PC-9 (cell line): ENCODE data around the gene EML2. TPM values are rescaled to one million over a fixed set of nuclear protein-coding genes. Genes with fewer than 3 reads are reported as not detected.

Experiments
- BruUV-seq: library from RNA; stranded (reverse); fragments of 400-500 nt; replicated peaks from 2 replicates; lab custom pipeline; 2021; lab: Mats Ljungman, UMichigan
- CTCF ChIA-PET: fragments of 300-600 bp; sonication (Branson Sonifier 250); formaldehyde crosslinking; loops from one replicate; lab custom pipeline; 2022; ENCODE audit warnings: antibody characterized with exemption; lab: Charles Lee
- POLR2A ChIA-PET: fragments of 300-600 bp; sonication (Branson Sonifier 250); formaldehyde crosslinking; loops from one replicate; lab custom pipeline; 2022; ENCODE audit warnings: antibody characterized with exemption; ENCODE audit not compliant: unreplicated experiment; lab: Charles Lee
- DNase-seq, 2 experiments: peaks; one replicate each; pipeline versions ENCODE4 v3.0.0 to v3.0.0-alpha.2; 2015 to 2022; ENCODE audit warnings: mixed read lengths in 1 of 2
- H2AFZ ChIP-seq: fragments of 200-600 bp; sonication (generic); 2 replicates; pipeline ENCODE4 v1.8.1; 2017; ENCODE audit warnings: antibody characterized with exemption
- H3F3A ChIP-seq: fragments of 200-600 bp; sonication (generic); 2 replicates; pipeline ENCODE4 v1.8.1; 2017; ENCODE audit warnings: antibody characterized with exemption, mild to moderate bottlenecking, low read depth; ENCODE audit not compliant: insufficient read depth
- H3K27ac ChIP-seq: fragments of 200-600 bp; sonication (generic); 2 replicates; pipeline ENCODE4 v1.6.1; 2016; ENCODE audit warnings: mixed run types
- H3K27me3 ChIP-seq: fragments of 200-600 bp; sonication (generic); 2 replicates; pipeline ENCODE4 v1.6.1; 2016; ENCODE audit warnings: low read depth, mixed run types; ENCODE audit not compliant: insufficient read depth
- H3K36me3 ChIP-seq: fragments of 200-600 bp; sonication (generic); 2 replicates; pipeline ENCODE4 v1.6.1; 2016; ENCODE audit warnings: low read depth, mixed run types
- H3K4me1 ChIP-seq: fragments of 200-600 bp; sonication (generic); replicated peaks from 2 replicates; pipeline ENCODE4 v1.6.1; 2016; ENCODE audit warnings: mixed run types; ENCODE audit not compliant: insufficient read depth
- H3K4me2 ChIP-seq: fragments of 200-600 bp; sonication (generic); 2 replicates; pipeline ENCODE4 v1.6.1; 2017; ENCODE audit warnings: mixed run types
- H3K4me3 ChIP-seq: fragments of 200-600 bp; sonication (generic); 2 replicates; pipeline ENCODE4 v1.6.1; 2016; ENCODE audit warnings: mixed run types
- H3K79me2 ChIP-seq: fragments of 200-600 bp; sonication (generic); 2 replicates; pipeline ENCODE4 v1.6.1; 2017; ENCODE audit warnings: low read depth, mixed run types
- H3K9me2 ChIP-seq: fragments of 200-600 bp; sonication (generic); 2 replicates; pipeline ENCODE4 v1.8.1; 2017; ENCODE audit warnings: mild to moderate bottlenecking; ENCODE audit not compliant: insufficient read depth
- H3K9me3 ChIP-seq: fragments of 200-600 bp; sonication (generic); 2 replicates; pipeline ENCODE4 v1.8.1; 2016; ENCODE audit warnings: low read depth; ENCODE audit not compliant: insufficient read depth
- H4K20me1 ChIP-seq: fragments of 200-600 bp; sonication (generic); 2 replicates; pipeline ENCODE4 v1.8.1; 2017; ENCODE audit not compliant: insufficient read depth
- EZH2 ChIP-seq: fragments of 200-600 bp; sonication (generic); IDR thresholded peaks from 2 replicates; pipeline ENCODE4 v1.8.0; 2017; ENCODE audit warnings: antibody characterized with exemption, low read depth
- intact Hi-C: fragments of 100-400 bp; cut with micrococcal nuclease; formaldehyde crosslinking; loops from one replicate; pipeline ENCODE4 v1.10.0; 2022; ENCODE audit not compliant: unreplicated experiment
- total RNA-seq: library from RNA; stranded (reverse); gene quantifications from 2 replicates; pipeline ENCODE4 v1.2.3, GENCODE V29; 2021
- TF ChIP-seq, protein P1 (sequence below): fragments of 200-600 bp; sonication (generic); conservative IDR thresholded peaks from 2 replicates; pipeline ENCODE4 v1.6.1; 2017; ENCODE audit warnings: mixed run types, antibody characterized with exemption, mild to moderate bottlenecking, moderate library complexity

The EML2 gene
- total RNA-seq, 1 experiment from 2014 or later: 61.7 TPM

DNA sequence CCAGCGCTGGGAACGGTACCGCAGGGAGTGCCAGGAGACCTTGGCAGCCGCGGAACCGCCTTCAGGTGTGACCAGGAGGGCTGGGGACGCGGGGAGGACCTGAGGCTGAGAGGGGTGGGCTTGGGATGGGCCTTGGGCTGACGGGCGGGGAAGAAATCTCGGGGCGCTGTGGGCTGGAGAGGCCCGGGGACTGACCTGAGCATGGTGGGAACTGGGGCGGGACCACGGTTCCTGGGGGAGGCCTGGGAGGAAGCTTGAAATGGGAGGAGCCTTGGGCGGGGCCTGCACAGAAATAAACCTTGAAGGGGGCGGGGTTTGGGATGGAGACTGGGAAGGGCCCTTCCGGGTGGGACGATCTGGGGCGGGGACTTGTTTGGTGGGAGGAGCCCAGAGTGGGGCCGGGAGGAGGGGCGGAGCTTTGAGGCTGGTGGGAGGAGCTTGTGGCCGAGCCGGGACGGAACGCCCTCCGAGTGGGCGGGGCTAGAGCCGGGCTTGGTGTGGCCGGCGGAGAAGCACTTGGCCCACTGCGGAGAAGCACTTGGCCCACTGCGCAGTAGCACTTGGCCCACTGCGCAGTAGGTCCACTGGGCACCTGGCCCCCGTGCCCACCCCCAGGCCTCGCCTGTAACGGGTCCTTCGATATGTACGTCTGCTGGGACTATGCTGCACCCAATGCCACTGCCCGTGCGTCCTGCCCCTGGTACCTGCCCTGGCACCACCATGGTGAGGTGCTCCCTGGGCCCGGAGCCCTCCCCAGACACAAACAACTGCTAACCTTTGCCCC, 31.7 kb upstream of the EML2 start:
- H3K9me3 ChIP-seq: no peaks in the 10 kb centered on the region

DNA sequence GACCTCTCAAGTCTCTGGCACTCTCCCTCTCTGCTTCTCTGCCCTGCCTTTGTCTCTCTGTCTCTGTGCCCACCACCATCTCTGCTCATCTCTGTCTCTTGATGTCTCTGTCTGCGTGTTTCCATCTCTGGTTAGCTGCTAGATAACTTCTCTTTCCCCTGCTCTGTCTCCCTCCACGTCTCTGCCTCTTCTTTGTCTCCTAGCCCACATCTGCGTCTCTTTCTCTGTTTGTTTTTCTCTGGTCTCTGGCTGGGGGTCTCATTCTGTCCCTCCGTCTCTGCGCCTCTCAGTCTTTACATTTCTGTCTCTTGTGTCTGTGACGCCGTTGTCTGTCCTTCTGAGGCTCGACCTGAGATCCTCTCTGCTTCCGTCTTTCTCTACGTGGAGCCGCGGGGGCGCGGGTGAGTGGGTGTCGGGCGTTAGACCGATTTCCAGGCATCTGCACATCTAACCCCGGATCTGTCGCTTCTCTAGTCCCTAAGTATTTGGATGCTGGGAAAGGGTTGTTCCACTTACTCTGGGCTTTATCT, 29.2 kb upstream of the EML2 start:
- no peak for TF ChIP-seq EZH2
- TF ChIP-seq, protein P1, sequence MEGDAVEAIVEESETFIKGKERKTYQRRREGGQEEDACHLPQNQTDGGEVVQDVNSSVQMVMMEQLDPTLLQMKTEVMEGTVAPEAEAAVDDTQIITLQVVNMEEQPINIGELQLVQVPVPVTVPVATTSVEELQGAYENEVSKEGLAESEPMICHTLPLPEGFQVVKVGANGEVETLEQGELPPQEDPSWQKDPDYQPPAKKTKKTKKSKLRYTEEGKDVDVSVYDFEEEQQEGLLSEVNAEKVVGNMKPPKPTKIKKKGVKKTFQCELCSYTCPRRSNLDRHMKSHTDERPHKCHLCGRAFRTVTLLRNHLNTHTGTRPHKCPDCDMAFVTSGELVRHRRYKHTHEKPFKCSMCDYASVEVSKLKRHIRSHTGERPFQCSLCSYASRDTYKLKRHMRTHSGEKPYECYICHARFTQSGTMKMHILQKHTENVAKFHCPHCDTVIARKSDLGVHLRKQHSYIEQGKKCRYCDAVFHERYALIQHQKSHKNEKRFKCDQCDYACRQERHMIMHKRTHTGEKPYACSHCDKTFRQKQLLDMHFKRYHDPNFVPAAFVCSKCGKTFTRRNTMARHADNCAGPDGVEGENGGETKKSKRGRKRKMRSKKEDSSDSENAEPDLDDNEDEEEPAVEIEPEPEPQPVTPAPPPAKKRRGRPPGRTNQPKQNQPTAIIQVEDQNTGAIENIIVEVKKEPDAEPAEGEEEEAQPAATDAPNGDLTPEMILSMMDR: no peak
- H4K20me1 ChIP-seq: no peaks in the 10 kb centered on the region
- H3K36me3 ChIP-seq: no peaks in the 10 kb centered on the region
- H3K4me1 ChIP-seq: peaks cover 35% of the 10 kb centered on the region
- H3K79me2 ChIP-seq: no peaks in the 10 kb centered on the region
- H3K4me3 ChIP-seq: peak overlapping the region; percentile 60
- H3K9me2 ChIP-seq: no peaks in the 10 kb centered on the region
- H3K4me2 ChIP-seq: peak overlapping the region; percentile 92
- no peak for DNase-seq
- H3K27ac ChIP-seq: 0 out of 2 replicates have a peak overlapping the region, but pooled peaks have one; percentile 7
- intact Hi-C loops: no loop called here
- ChIA-PET CTCF (interaction anchor here (1.0 kb wide), 1 partner anchor 26 kb away, joined by 3 read pairs; no protein-coding TSS in a partner anchor), POLR2A (interaction anchor here (0.7 to 1.0 kb wide), 3 partner anchors 9 to 153 kb away, joined by 3 to 17 read pairs (median 3); no protein-coding TSS in a partner anchor)
- BruUV-seq: no TSS peak
- H3K27me3 ChIP-seq: no peaks in the 10 kb centered on the region
- no peaks in the 10 kb centered on the region for H3K9me3 ChIP-seq
- H2AFZ ChIP-seq: peak overlapping the region; percentile 73
- H3F3A ChIP-seq: peaks cover 27% of the 10 kb centered on the region; the same call in 1 of the 2 replicates

More for the DNA sequence above, 31.7 kb upstream of the EML2 start:
- peaks cover 35% of the 10 kb centered on the region for H3K4me1 ChIP-seq
- DNase-seq: peak; percentile 81 to 96
- no peaks in the 10 kb centered on the region for H4K20me1 ChIP-seq
- H3K9me2 ChIP-seq: no peaks in the 10 kb centered on the region
- POLR2A ChIA-PET: interaction anchor here (0.6 to 0.8 kb wide), 10 partner anchors 10 to 925 kb away, joined by 3 to 11 read pairs (median 6); partner anchors contain the start of genes QPCTL and TOMM40
- H3K27ac ChIP-seq: no peak overlapping the region
- H3K36me3 ChIP-seq: no peaks in the 10 kb centered on the region
- intact Hi-C loops: no loop called here
- H3F3A ChIP-seq: peaks cover 31% of the 10 kb centered on the region; the same call in 1 of the 2 replicates
- no peaks in the 10 kb centered on the region for H3K27me3 ChIP-seq
- H3K4me2 ChIP-seq: peak overlapping the region; percentile 92
- H3K4me3 ChIP-seq: peak overlapping the region; percentile 51; the same call in 1 of the 2 replicates
- CTCF ChIA-PET: interaction anchor here (0.6 to 1.5 kb wide), 2 partner anchors 27 to 29 kb away, joined by 3 to 19 read pairs; no protein-coding TSS in a partner anchor
- H2AFZ ChIP-seq: peak overlapping the region; percentile 69
- H3K79me2 ChIP-seq: no peaks in the 10 kb centered on the region
- no peak for TF ChIP-seq EZH2
- no TSS peak for BruUV-seq

DNA sequence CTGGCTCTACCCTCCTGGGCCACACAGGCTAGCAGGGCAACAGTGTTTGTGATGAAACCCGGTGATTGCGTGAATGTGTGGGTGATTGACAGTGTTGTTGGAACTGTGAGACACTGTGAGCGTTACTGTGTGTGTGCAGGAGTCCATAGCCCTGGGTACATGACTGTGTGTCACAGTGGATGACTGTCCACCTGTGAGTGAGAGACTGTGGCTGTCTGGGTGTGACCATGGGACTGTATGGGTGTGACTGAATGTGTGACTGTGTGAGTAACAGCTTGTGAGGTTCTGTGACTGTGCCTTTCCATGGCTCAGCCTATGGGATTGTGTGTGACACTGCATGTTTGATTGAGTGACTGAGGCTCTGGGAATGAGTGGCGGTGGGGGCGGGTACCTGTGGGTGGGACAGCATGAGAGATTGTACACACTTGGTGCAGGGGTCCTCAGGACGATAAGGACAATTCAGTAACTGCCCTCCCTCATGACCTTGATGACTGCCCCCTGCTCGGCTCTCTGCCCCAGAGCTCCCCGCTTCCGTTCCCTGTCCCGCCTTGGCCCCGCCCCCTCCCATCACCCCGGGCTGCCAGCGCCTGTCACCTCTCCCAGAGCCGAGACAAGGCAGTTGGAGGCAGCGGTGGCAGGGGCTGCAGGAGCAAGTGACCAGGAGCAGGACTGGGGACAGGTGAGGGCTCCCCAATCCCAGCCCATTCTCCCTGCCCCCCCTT, 28.6 kb upstream of the EML2 start, which contains the start of gene GIPR:
Gene GIPR (plus strand): TSS at position 602 of the 722 bp plus-strand sequence. CDS start 1,300 bp downstream, outside the sequence.
- ChIA-PET CTCF (no interaction called here), POLR2A (interaction anchor here (0.7 to 1.0 kb wide), 2 partner anchors 9 to 52 kb away, joined by 3 to 17 read pairs; no protein-coding TSS in a partner anchor)
- Histone ChIP-seq H2AFZ (peak within 1 kb of the TSS; percentile 73), H3K4me1 (peaks cover 35% of the 10 kb centered on the region), H3K36me3 (no peaks in the 10 kb centered on the region), H3K4me2 (peak within 1 kb of the TSS; percentile 92), H3K27me3 (no peaks in the 10 kb centered on the region), H3F3A (peaks cover 24% of the 10 kb centered on the region; the same call in 1 of the 2 replicates), H3K27ac (peak within 1 kb of the TSS; percentile 20; the same call in 1 of the 2 replicates), H3K79me2 (no peaks in the 10 kb centered on the region), H3K9me2 (no peaks in the 10 kb centered on the region), H4K20me1 (no peaks in the 10 kb centered on the region), H3K9me3 (no peaks in the 10 kb centered on the region), H3K4me3 (peak within 1 kb of the TSS; percentile 60)
- DNase-seq: peak; percentile 59 to 91
- no TSS peak for BruUV-seq
- TF ChIP-seq, protein P1: no peak
- no peak for TF ChIP-seq EZH2
- intact Hi-C loops: no loop called here
